ENCODE data around the gene RNF181.

- TF ChIP-seq CTCF (IDR thresholded peaks at IDR 0.05) (no peak), POLR2A (IDR thresholded peaks at IDR 0.05) (no peak)
Measured at GRCh38 chr2:85582492-85582891, 13.1 kb upstream of the RNF181 start.
